Neural progenitor cell (in vitro differentiated cells): ENCODE data around the gene PARD3B. TPM values are rescaled to one million over a fixed set of nuclear protein-coding genes. Genes with fewer than 3 reads are reported as not detected.

Source experiments
- DNase-seq: peaks from one replicate; pipeline ENCODE4 v3.0.0-alpha.2; 2016; ENCODE audit warnings: low spot score
- H2AFZ ChIP-seq: fragments of 200-600 bp; sonication (generic); replicated peaks from 2 replicates; pipeline ENCODE4 v1.6.1; 2016; ENCODE audit warnings: antibody characterized with exemption
- H3F3A ChIP-seq: fragments of 200-600 bp; sonication (generic); 2 replicates; pipeline ENCODE4 v1.6.1; 2016; ENCODE audit warnings: antibody characterized with exemption, low read depth
- H3K27ac ChIP-seq: fragments of 200-600 bp; sonication (generic); 2 replicates; pipeline ENCODE4 v1.5.1; 2016; ENCODE audit warnings: mild to moderate bottlenecking
- H3K27me3 ChIP-seq: fragments of 200-600 bp; sonication (generic); 2 replicates; pipeline ENCODE4 v1.6.1; 2016; ENCODE audit warnings: mild to moderate bottlenecking, moderate library complexity
- H3K36me3 ChIP-seq: fragments of 200-600 bp; sonication (generic); 2 replicates; pipeline ENCODE4 v1.5.1; 2016
- H3K4me1 ChIP-seq: fragments of 200-600 bp; sonication (generic); 2 replicates; pipeline ENCODE4 v1.6.1; 2016; ENCODE audit warnings: mixed run types
- H3K4me2 ChIP-seq: fragments of 200-600 bp; sonication (generic); 2 replicates; pipeline ENCODE4 v1.6.1; 2016
- H3K4me3 ChIP-seq: fragments of 200-600 bp; sonication (generic); 2 replicates; pipeline ENCODE4 v1.5.1; 2016
- H3K79me2 ChIP-seq: fragments of 200-600 bp; sonication (generic); 2 replicates; pipeline ENCODE4 v1.6.1; 2016; ENCODE audit warnings: low read depth
- H3K9ac ChIP-seq: fragments of 200-600 bp; sonication (generic); 2 replicates; pipeline ENCODE4 v1.6.1; 2016
- H3K9me3 ChIP-seq: fragments of 200-600 bp; sonication (generic); 2 replicates; pipeline ENCODE4 v1.5.1; 2016; ENCODE audit warnings: low read depth
- H4K20me1 ChIP-seq: fragments of 200-600 bp; sonication (generic); 2 replicates; pipeline ENCODE4 v1.6.1; 2016; ENCODE audit warnings: low read depth
- H3K27ac Mint-ChIP-seq: 3 replicates; pipeline ENCODE4 v1.8.0; 2021; ENCODE audit warnings: mixed read lengths
- H3K27me3 Mint-ChIP-seq: 2 replicates; pipeline ENCODE4 v1.8.0; 2022; ENCODE audit warnings: low read depth, mild to moderate bottlenecking, inconsistent platforms, moderate library complexity, mixed read lengths; ENCODE audit not compliant: insufficient read depth
- H3K36me3 Mint-ChIP-seq: 3 replicates; pipeline ENCODE4 v1.8.0; 2021; ENCODE audit warnings: mixed read lengths
- H3K4me1 Mint-ChIP-seq: 3 replicates; pipeline ENCODE4 v1.8.0; 2021; ENCODE audit warnings: mixed read lengths
- H3K4me3 Mint-ChIP-seq: 3 replicates; pipeline ENCODE4 v1.8.0; 2021; ENCODE audit warnings: mild to moderate bottlenecking, moderate library complexity, mixed read lengths
- H3K9me3 Mint-ChIP-seq: 3 replicates; pipeline ENCODE4 v1.8.0; 2020; ENCODE audit warnings: mixed read lengths
- EZH2 ChIP-seq: fragments of 200-600 bp; sonication (generic); IDR thresholded peaks from 2 replicates; pipeline ENCODE4 v1.6.1; 2017; ENCODE audit warnings: antibody characterized with exemption, mild to moderate bottlenecking, moderate library complexity
- EZH2phosphoT487 ChIP-seq: fragments of 200-600 bp; sonication (generic); IDR thresholded peaks from 2 replicates; pipeline ENCODE4 v1.6.1; 2017; ENCODE audit warnings: antibody characterized with exemption
- total RNA-seq: library from RNA; depleted of rRNA; stranded (reverse); fragments of >200 nt; gene quantifications from 2 replicates; pipeline ENCODE4 v1.2.3, GENCODE V29; 2015; ENCODE audit warnings: low replicate concordance
- TF ChIP-seq, protein P1 (sequence below): fragments of 200-600 bp; sonication (generic); IDR thresholded peaks from 2 replicates; pipeline ENCODE4 v1.5.1; 2017; ENCODE audit warnings: antibody characterized with exemption, mild to moderate bottlenecking

The PARD3B gene
- total RNA-seq, 1 donor from 2014 or later, result 8.4 TPM

DNA sequence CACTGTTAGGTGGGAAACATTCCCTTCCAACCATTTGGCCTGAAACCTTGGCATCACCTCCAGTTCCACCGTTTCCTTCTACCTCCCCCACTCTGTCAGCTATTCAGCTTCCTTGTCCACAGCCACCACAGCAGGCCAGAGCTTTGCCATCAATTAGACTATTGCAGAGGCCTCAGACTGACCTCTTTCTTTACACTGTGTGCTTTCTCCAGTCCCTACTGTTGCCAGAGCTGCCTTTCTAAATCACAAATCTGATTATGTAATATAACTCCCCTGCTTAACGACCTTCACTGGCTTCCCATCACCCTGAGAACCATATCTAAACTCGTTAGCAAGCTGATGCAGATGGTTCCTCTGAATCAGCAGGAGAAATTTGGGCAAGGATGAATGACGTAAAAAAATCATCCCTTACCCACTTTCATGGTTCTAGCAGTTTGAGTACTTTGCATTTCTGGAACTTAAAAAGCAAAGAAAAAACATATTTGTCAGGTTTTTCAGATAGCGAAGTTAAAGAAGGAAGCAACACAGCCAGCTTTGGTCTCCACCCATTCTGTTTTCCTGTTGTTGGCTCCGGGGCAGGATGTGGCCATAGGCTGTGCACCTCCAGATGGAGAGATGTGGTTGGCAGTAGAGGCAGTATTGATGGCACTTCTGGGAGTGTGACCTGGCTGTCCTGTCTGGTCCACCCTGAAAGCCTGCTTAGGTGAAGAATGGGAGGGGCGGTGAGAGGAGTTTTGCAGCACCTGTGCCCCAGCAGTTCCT, 422.1 kb downstream of the PARD3B start:
- Histone ChIP-seq H3F3A (no peaks in the 10 kb centered on the region), H3K4me3 (no peak overlapping the region), H3K9me3 (no peaks in the 10 kb centered on the region), H3K27me3 (no peaks in the 10 kb centered on the region), H3K36me3 (no peaks in the 10 kb centered on the region), H3K27ac (peak overlapping the region; percentile 48), H3K79me2 (no peaks in the 10 kb centered on the region), H2AFZ (no peak overlapping the region), H4K20me1 (no peaks in the 10 kb centered on the region), H3K9ac (no peak overlapping the region), H3K4me2 (peak overlapping the region; percentile 15), H3K4me1 (peaks cover 30% of the 10 kb centered on the region)
- Mint-ChIP-seq H3K9me3 (no peaks in the 10 kb centered on the region), H3K36me3 (no peaks in the 10 kb centered on the region), H3K4me1 (peaks cover 42% of the 10 kb centered on the region), H3K27ac (peak overlapping the region; percentile 51), H3K27me3 (no peaks in the 10 kb centered on the region), H3K4me3 (no peak overlapping the region)
- TF ChIP-seq, protein P1, sequence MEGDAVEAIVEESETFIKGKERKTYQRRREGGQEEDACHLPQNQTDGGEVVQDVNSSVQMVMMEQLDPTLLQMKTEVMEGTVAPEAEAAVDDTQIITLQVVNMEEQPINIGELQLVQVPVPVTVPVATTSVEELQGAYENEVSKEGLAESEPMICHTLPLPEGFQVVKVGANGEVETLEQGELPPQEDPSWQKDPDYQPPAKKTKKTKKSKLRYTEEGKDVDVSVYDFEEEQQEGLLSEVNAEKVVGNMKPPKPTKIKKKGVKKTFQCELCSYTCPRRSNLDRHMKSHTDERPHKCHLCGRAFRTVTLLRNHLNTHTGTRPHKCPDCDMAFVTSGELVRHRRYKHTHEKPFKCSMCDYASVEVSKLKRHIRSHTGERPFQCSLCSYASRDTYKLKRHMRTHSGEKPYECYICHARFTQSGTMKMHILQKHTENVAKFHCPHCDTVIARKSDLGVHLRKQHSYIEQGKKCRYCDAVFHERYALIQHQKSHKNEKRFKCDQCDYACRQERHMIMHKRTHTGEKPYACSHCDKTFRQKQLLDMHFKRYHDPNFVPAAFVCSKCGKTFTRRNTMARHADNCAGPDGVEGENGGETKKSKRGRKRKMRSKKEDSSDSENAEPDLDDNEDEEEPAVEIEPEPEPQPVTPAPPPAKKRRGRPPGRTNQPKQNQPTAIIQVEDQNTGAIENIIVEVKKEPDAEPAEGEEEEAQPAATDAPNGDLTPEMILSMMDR, result no peak
- TF ChIP-seq EZH2phosphoT487, result no peak
- TF ChIP-seq EZH2, result no peak
- DNase-seq, result no peak

DNA sequence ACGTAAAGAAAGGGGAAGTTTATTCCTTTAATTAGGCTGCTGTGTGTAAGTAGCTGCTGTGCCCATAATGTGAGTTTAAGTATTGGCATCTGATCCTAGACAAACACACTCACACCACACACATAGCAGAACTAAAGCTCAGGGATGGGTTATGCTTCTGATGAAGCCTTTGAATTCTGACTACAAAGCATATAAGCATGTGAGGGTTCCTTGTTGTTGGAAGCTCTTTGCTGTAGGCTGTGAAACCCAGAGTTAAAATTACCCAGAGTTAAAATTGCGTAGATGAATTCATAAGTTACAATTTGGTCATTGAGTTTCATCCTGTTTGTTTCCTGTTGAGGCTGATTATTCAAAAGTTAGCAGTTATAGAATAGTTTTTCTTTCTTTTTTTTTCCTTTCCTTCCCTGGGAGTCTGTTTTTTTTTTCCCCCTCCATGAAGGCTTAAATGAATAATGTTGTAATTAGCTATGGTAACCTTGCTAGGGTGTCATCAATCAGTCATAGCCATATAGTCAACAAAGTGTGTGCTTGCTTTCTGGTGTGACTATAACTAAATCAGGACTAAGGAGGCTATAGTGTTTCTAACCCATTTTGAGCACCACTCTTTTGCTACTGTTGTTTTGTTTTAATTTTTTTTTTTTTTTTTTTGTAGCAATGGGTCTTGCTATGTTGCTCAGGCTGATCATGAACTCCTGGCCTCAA, 426.1 kb downstream of the PARD3B start:
- H3K4me3 Mint-ChIP-seq, result no peak overlapping the region

DNA sequence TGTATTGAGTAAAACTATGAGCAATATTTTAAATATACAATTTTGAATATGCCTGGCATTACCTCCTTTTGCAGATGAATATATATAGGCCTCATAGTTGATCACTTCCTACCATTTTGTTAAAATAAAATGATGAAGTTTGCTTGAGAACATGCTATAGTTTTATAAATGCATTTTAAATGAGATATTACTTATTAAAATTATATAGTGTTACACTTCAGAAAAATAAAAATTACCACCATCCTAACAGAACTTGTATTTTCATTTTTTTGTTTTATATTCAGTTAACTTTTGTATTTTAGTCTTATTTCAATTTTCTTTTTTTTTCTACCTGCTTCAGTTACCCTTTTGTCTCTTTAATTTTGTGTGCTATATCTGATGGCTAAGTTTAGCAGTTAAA, 426.9 kb downstream of the PARD3B start:
- Histone ChIP-seq H3K4me1 (peaks cover 39% of the 10 kb centered on the region), H3K79me2 (no peaks in the 10 kb centered on the region), H3K36me3 (no peaks in the 10 kb centered on the region), H3K4me2 (peak overlapping the region; percentile 60), H3K4me3 (no peak overlapping the region), H3K27ac (no peak overlapping the region), H4K20me1 (no peaks in the 10 kb centered on the region), H2AFZ (no peak overlapping the region), H3K27me3 (no peaks in the 10 kb centered on the region), H3F3A (peaks cover 12% of the 10 kb centered on the region), H3K9me3 (no peaks in the 10 kb centered on the region), H3K9ac (no peak overlapping the region)
- TF ChIP-seq, protein P1, result no peak
- TF ChIP-seq EZH2, result no peak
- no peak for TF ChIP-seq EZH2phosphoT487
- Mint-ChIP-seq H3K36me3 (no peaks in the 10 kb centered on the region), H3K9me3 (no peaks in the 10 kb centered on the region), H3K4me1 (peaks cover 54% of the 10 kb centered on the region), H3K27ac (no peak overlapping the region), H3K4me3 (no peak overlapping the region), H3K27me3 (no peaks in the 10 kb centered on the region)
- no peak for DNase-seq

More for the DNA sequence above, 426.1 kb downstream of the PARD3B start:
- H2AFZ ChIP-seq, result no peak overlapping the region
- no peak overlapping the region for H3K9ac ChIP-seq
- no peaks in the 10 kb centered on the region for H4K20me1 ChIP-seq
- no peaks in the 10 kb centered on the region for H3K27me3 Mint-ChIP-seq
- peaks cover 9% of the 10 kb centered on the region for H3F3A ChIP-seq
- H3K4me2 ChIP-seq, result no peak overlapping the region
- H3K36me3 ChIP-seq, result no peaks in the 10 kb centered on the region
- H3K9me3 ChIP-seq, result no peaks in the 10 kb centered on the region
- H3K27ac Mint-ChIP-seq, result peak overlapping the region; percentile 33
- no peaks in the 10 kb centered on the region for H3K79me2 ChIP-seq
- no peak overlapping the region for H3K27ac ChIP-seq
- H3K27me3 ChIP-seq, result no peaks in the 10 kb centered on the region
- peaks cover 58% of the 10 kb centered on the region for H3K4me1 Mint-ChIP-seq
- no peak for TF ChIP-seq EZH2
- TF ChIP-seq EZH2phosphoT487, result no peak
- TF ChIP-seq, protein P1, result no peak
- no peaks in the 10 kb centered on the region for H3K36me3 Mint-ChIP-seq
- H3K4me1 ChIP-seq, result peaks cover 47% of the 10 kb centered on the region
- H3K4me3 ChIP-seq, result no peak overlapping the region
- H3K9me3 Mint-ChIP-seq, result no peaks in the 10 kb centered on the region
- no peak for DNase-seq
